ENCODE measurements around the gene TCF7L2. TPM values are rescaled to one million over a fixed set of nuclear protein-coding genes. Genes with fewer than 3 reads are reported as not detected.

Gene TCF7L2
- polyA plus RNA-seq, 3 donors: 2.1 to 23.5 (median 6.1) TPM

GRCh38 chr10:113153493-113154102 is 203.6 kb downstream of the TCF7L2 start:
- no peak overlapping the region for H3K9ac ChIP-seq (ENCODE audit: insufficient read depth, low read length, poor library complexity, severe bottlenecking)
- no peaks in the 10 kb centered on the region for H3K27me3 ChIP-seq (ENCODE audit: control insufficient read depth in 2 of 2, insufficient read depth in 2 of 2, low read length in 2 of 2)
- H3K4me3 ChIP-seq (replicated peaks in 1 of 3; ENCODE audit: low read depth in 2 of 3, low read length in 3 of 3): peak overlapping the region in 1 of 3 experiments; percentile 2
- H2AFZ ChIP-seq (ENCODE audit: insufficient read depth, low read depth, low read length, poor library complexity, severe bottlenecking): no peak overlapping the region
- 50% methylated on average over 4 of the region's 17 CpGs for WGBS (ENCODE audit: insufficient coverage)
- H3K4me1 ChIP-seq (ENCODE audit: control insufficient read depth in 1 of 2, insufficient read depth in 2 of 2, low read length in 2 of 2): peaks cover 42 to 43% of the 10 kb centered on the region in 2 donors
- H3K4me3 Mint-ChIP-seq: peak overlapping the region in 1 of 2 donors; percentile 35
- H3K9me3 Mint-ChIP-seq: peaks cover 0 to 4% (median 2%) of the 10 kb centered on the region in 7 donors
- H3K27ac Mint-ChIP-seq: peak overlapping the region; percentile 19 to 90 (median 65)
- peaks cover 7% of the 10 kb centered on the region for H4K20me1 ChIP-seq (ENCODE audit: insufficient read depth, low read length)
- peak overlapping the region; percentile 22 to 52 for H3K27ac ChIP-seq (ENCODE audit: low read depth in 1 of 2, low read length in 2 of 2)
- peak overlapping the region; percentile 3 for H3K4me2 ChIP-seq (replicated peaks; ENCODE audit: extremely low read depth, low read length, poor library complexity, severe bottlenecking)
- H3K36me3 Mint-ChIP-seq: peaks cover 75 to 77% of the 10 kb centered on the region in 2 donors
- H3K36me3 ChIP-seq (replicated peaks in 1 of 2; ENCODE audit: control insufficient read depth in 1 of 2, insufficient read depth in 2 of 2, low read length in 2 of 2): peaks cover 32 to 77% of the 10 kb centered on the region in 2 donors
- H3K79me2 ChIP-seq (ENCODE audit: insufficient read depth, low read length): no peaks in the 10 kb centered on the region
- peaks cover 0 to 2% (median 0%) of the 10 kb centered on the region in 3 donors for H3K27me3 Mint-ChIP-seq (ENCODE audit: low read depth in 3 of 3)
- no peaks in the 10 kb centered on the region for H3K9me3 ChIP-seq (replicated peaks in 1 of 2; ENCODE audit: control insufficient read depth in 1 of 2, insufficient read depth in 1 of 2, low read length in 2 of 2)
- TF ChIP-seq CTCF (IDR thresholded peaks at IDR 0.05): no peak
- intact Hi-C loops (cut with micrococcal nuclease): loop anchor here in 1 of 2 donors (10.0 kb wide), 1 partner anchor 231 kb away; no protein-coding TSS in a partner anchor
- H3K4me1 Mint-ChIP-seq: peaks cover 46% of the 10 kb centered on the region
- peak; percentile 73 to 86 (median 77) for DNase-seq

GRCh38 chr10:113157441-113157840 is 207.4 kb downstream of the TCF7L2 start:
- H3K36me3 Mint-ChIP-seq: peaks cover 76 to 87% of the 10 kb centered on the region in 2 donors
- Histone ChIP-seq H3K4me1 (ENCODE audit: control insufficient read depth in 1 of 2, insufficient read depth in 2 of 2, low read length in 2 of 2) (peaks cover 31 to 38% of the 10 kb centered on the region in 2 donors), H3K9me3 (replicated peaks in 1 of 2; ENCODE audit: control insufficient read depth in 1 of 2, insufficient read depth in 1 of 2, low read length in 2 of 2) (no peaks in the 10 kb centered on the region), H3K4me2 (replicated peaks; ENCODE audit: extremely low read depth, low read length, poor library complexity, severe bottlenecking) (no peak overlapping the region), H3K27me3 (ENCODE audit: control insufficient read depth in 2 of 2, insufficient read depth in 2 of 2, low read length in 2 of 2) (no peaks in the 10 kb centered on the region), H3K79me2 (ENCODE audit: insufficient read depth, low read length) (no peaks in the 10 kb centered on the region), H3K27ac (ENCODE audit: low read depth in 1 of 2, low read length in 2 of 2) (no peak overlapping the region), H3K36me3 (replicated peaks in 1 of 2; ENCODE audit: control insufficient read depth in 1 of 2, insufficient read depth in 2 of 2, low read length in 2 of 2) (peaks cover 38 to 82% of the 10 kb centered on the region in 2 donors), H3K4me3 (replicated peaks in 1 of 3; ENCODE audit: low read depth in 2 of 3, low read length in 3 of 3) (no peak overlapping the region), H4K20me1 (ENCODE audit: insufficient read depth, low read length) (no peaks in the 10 kb centered on the region), H2AFZ (ENCODE audit: insufficient read depth, low read depth, low read length, poor library complexity, severe bottlenecking) (no peak overlapping the region), H3K9ac (ENCODE audit: insufficient read depth, low read length, poor library complexity, severe bottlenecking) (no peak overlapping the region)
- H3K27ac Mint-ChIP-seq: no peak overlapping the region
- intact Hi-C loops (cut with micrococcal nuclease): loop anchor here in 1 of 2 donors (10.0 kb wide), 1 partner anchor 227 kb away; no protein-coding TSS in a partner anchor
- H3K27me3 Mint-ChIP-seq (ENCODE audit: low read depth in 3 of 3): peaks cover 0 to 6% (median 0%) of the 10 kb centered on the region in 3 donors
- no peak overlapping the region for H3K4me3 Mint-ChIP-seq
- no peak for DNase-seq
- peaks cover 0 to 5% (median 2%) of the 10 kb centered on the region in 7 donors for H3K9me3 Mint-ChIP-seq
- H3K4me1 Mint-ChIP-seq: peaks cover 36% of the 10 kb centered on the region
- WGBS (ENCODE audit: insufficient coverage): 100% methylated on average over 1 of the region's 7 CpGs
- TF ChIP-seq CTCF (IDR thresholded peaks at IDR 0.05): no peak
